CD4-positive, alpha-beta T cell treated with Interleukin-1 beta for 1 hour (primary cell): Measurements from ENCODE around the gene ARMC7.

Experiments used
- DNase-seq, 2 donors: peaks; one replicate each; pipeline ENCODE4 v3.0.0-alpha.2; 2020 to 2022

ARMC7 gene

DNA sequence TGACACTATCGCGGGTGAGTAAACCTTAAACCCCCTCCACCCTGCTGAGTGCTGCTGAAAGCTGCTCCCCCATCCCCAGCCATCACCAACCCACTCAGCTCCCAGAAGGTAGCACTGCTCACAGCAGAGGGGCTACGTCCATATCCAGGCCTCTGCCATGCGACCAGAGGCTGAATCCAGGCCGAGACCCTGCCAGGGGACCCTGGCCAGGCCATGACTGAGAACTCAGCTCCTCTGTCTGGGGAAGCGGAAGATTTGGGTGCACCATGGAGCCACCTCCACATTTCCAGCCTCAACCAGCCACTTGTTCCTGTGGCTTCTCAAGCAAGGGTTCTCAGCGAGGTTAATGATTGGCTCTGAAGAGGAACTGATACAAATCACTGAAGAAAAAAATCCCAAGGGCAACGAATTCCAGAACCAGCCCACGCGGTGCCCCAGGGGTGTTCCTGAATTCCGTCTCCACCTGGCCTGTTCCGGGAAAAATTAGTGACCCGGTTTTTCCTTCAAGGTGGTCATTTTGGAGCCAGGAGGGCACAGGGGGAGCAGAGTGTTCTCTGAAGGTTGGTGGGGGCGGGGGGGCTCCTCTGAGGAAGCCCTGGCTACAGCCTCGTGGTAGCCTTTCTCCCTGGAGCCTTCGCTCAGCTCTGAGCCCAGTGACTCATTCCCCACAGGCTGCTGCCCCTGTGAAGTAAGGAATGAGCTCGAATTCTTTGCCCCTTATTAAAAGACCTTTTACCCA is 31.3 kb upstream of the ARMC7 start:
- DNase-seq: no peak

DNA sequence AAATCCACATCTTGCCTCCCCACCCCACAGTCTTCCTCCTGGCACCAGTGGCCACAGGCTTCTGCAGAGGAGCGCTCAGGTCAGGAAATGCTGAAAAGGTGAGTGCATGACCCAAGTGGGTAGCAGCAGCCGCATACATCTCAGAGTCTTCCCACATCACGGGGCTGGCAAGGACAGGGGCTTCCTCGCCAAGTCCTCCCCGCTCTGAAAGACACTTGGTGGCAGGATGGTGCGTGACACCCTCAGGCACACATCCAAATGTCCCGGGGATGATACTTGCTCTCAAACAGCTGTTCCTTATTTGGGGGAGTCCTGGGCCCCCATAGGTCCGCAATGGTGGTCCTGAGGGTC is 30.8 kb upstream of the ARMC7 start:
- no peak for DNase-seq

DNA sequence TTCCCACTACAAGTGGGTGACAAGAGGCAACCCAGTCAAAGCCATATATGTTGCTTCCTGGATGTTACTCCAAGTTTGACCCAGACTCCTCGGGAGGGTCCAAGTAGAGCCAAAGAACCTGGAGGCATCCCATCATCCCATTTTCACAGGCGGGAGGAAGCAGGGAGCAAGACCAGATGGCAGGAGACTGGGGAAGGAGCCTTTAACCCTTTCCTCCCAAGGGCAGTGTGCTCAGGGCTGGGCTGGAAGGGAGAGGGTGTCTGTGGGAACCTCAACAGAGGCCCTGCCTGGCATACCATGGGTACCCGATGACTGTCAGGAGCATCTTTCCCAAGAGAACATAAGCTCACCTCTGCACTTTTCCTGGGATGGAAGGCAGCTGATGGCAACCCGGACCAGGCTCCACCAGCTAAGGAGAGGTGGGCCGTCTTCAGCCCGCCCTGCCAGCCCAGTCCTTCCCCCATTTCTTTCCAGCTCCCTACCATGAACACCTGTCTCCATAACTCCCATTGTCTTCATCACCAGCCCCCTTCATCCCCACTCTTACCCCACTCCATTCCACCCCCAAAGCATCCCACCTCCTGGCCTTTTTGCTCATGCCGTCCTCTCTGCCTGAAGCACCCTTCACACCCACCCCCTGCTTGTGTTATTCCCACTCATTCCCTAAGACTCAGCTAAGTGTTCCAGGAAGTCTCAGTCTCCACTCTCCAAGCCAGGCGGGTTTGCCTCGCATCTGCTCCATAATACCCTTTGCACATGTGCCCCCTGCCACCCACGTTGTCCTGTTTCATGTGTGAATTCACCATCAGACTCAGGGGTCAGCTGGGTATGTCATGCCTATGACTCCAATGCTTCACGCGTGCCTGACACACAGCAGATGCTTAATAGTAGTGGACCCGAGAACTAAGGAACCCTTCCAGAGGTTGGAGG is 27.9 kb upstream of the ARMC7 start:
- no peak for DNase-seq

DNA sequence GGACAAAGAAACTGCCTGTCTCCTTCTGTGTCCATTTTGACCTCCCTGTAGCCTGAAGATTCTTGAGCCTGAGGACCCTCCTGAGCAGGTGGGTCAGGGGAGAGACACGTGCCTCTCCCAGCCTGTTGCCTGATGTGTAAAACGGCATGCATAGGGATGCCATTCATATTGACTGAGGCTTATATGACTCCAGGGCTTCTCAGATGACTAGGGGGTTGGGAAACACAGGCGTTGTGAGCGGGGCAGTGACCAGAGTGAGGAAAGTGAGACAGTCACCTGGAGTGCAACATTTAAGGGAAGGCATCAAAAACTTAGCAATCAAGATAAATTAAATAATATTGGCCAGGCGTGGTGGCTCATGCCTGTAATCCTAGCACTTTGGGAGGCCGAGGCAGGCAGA is 27.1 kb upstream of the ARMC7 start:
- no peak for DNase-seq

DNA sequence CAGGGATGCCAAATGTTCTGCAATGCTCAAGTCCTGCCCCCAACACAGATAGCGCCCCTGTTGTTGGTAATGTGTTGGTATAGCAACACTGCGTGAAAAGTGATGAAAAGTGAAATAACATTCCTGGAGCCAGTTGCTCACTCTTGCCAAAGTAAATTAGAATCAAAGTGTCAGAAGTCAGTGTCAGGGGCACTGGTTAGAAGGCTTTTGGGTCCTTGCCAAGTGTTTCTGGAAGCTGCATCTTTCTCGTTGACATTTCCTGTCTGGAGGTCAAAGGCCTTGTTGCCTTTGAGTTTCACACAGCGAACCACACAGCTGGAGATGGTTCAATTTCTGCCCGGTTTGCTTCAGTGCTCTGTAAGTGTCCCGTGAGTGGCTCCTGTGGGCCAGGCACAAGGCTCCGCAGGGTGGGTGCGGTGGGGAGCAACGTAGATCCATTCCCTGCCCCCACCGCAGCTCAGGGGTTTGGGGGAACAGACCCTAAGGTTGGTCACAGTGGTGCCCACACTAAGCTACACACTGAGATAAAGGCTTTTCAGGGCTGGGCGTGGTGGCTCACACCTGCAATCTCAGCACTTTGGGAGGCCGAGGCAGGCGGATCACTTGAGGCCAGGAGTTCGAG is 25.6 kb upstream of the ARMC7 start:
- DNase-seq: no peak

DNA sequence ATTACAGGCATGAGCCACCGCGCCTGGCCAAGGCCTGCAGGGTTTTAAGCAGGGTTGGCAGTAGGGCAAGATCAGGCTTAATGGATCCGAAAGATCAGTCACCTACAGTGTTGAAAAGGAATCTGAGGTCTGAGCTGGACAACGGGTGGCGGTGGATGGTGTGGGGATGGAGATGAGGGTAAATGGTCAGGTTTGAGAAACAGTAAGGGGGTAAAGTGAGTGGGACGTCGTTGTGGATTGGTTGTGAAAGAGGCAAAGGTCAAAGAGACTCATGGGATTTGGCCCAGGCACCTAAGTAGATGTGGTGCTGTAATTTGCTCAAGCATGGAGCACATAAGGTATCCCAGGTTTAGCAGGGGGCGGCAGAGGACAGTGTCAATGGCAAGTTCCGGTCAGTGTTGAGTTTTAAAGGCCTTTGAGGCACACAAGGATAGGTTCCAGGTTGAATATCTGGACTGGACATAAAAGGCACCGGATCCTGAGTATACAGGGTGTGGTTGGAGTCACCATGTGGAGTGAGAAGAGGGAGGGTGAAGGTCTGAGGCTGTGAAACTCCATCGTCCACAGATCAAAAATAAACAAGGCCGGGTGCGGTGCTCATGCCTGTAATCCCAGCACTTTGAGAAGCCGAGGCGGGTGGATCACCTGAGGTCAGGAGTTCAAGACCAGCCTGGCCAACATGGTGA is 23.1 kb upstream of the ARMC7 start:
- no peak for DNase-seq

DNA sequence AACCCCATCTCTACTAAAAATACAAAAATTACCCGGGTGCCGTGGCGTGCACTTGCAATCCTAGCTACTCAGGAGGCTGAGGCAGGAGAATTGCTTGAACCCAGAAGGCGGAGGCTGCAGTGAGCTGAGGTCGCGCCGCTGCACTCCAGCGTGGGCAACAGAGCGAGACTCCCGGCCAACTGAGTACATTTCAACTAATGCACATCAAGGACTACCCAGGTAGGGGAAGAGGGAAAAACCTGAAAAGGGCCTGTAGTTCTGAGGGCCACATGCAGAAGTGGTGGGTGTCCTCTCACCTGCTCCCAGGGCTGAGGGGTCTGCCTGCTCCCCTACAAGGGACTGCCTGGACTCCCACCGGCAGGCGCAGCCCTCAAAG is 22.6 kb upstream of the ARMC7 start:
- no peak for DNase-seq

DNA sequence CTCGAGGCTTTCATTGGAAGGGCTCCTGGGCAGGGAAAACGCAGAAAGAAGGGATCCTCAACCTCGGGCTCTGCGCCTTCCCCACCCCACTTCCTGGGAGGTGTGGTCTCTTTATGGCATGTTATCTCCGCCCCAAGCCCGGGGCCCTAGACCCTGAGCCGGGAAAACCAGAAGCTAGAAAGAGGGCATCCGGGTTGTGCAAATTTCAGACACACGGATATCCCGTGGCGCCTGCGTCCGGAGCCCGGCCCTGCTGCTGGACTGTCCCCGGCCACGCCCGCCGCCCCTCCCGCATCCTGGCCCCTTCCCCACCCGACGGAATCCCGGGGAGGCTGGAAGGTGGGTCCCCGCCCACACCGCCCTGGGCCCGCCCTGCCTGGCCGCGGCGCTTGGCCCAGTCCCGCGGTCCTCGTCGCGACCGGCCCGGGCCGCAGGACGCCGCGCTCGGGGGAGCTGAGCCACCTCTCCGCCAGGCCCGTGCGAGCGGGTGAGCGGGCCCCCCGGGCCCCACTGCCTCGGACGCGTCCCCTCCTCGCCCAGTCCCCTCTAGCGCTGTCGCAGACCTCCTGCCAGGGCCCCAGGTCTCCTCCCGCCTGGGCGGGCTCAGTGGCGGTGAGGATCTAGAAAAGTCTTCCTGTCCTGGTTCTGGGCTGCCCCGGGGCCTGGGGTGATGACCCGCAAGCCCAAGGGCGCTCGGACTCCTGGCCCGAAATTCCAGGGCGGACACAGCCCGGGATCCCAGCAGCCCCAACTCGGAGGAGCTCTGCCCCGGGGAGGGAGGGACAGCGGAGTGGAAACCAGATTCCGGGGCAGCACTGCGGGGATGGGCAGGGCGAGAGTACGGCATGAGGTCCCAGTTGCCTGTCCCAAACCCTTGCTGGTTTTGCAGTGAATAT is 22.0 kb upstream of the ARMC7 start, which contains the start of gene SLC16A5:
SLC16A5 (plus strand) TSS at position 397 of the 896 bp plus-strand sequence. CDS start 5,683 bp downstream, outside the sequence.
- DNase-seq: peak; percentile 42 to 75

DNA sequence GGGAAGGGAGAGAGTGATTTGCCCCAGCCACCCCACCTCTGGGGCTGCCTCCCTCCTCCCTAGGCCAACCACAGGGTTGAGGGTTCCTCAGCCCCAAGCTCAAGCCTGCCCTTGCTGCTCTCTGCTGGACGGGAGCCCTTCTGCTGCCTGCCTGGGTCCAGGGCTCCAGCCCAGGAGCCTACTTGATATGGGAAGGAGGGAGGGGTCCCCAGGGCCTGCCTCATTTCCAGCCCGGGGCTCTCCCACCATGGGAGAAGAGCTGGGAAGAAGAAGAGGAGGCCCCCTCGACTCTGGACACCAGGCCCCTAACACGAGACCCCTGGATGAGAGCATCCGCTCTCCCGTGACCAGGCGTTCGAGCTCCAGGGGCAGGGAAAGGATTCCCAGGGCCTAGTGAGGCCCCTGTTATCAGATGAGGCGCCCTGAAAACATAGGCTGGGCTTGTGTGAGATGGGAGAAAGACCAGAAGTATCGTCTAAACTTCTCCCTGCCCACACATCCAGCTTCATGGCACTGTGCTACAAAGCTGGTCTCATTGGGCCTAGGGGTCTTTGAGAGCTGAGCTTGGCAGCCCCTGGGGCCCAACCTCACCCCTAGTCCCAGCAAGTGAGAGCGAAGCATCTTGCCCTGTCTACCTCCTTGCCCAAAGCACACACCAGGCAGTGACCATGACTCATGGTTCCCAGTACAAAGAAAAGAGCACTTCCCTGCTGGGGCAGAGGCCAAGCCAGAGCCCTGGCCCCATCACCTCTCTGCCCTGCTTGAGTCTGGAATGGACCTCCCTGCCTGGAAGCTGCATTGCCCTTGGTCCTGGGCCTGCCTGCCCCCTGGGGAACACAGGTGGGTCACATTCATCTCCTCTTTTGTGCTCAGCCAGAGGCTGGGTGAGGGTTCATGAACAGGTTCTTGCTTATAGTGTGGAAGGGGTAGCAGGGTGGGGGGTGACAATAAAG is 21.0 kb upstream of the ARMC7 start:
- DNase-seq: no peak

DNA sequence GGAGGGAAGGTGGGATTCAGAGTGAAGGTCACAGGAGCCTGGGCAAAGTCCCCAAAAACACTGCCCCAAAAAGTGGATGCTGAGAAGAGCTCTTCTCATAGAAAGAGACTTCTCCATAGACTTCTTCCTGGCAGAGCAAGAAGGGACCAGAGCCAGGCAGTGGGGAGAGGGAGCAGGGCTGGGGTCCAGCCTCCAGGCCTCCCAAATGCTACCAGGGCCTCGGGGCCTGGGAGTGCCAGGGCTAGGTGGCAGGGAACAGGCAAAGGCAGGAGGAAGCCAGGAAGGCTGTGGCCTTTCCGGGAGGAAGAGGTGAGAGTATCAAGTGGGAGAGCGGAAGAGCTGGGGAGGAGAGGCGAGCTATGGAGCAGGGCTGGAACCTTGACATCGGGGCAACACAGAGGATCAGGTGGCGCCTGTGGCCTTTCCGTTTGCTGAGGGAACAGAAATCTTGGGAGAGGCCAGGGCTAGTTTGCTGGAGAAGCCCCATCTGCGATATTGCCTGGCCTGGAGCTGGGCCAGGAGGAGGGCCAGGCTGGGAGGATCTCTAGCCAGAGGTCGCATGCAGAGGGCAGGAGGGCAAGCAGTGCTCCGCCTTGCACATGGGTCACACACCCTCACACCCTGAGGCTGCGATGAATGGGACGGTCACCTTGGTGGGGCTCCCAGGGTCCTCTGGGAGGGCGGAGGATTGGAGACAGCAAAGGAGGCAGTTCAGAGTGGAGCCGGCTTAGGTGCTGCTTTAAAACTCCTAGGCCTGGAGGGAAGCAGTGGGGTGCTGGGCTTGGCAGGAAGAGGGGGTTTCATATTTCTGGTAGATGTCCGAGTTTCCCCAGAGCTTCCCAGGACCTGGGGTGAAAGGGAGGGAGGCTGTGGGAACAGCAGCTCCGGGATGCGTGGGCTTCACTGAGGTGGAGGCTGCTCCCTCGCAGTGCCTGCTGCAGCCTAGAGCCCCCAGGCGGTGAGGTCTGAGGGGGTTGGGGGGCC is 18.6 kb upstream of the ARMC7 start:
- DNase-seq: no peak

DNA sequence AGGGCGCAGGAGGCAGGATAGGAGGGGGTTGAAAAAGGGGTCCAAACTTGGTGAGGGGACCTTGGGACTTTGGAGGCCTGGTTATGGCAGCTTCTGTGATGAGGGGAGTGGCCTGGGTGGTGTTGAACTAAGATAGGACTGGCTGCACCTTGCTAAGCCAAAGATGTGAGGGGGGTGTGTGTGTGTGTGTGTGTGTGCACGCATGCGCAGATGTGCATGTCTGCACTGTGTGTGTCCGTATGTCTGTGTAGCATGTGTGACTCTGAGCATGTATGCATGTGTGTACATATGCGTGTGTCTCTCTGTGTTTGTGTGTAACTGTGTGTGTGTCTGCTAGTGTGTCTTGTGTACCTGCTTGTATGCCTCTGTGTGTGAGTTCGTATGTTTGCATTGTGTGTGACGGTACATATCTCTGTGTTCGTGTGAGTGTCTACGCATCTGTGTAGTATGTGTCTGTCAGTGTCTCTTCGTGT is 17.9 kb upstream of the ARMC7 start:
- no peak for DNase-seq

DNA sequence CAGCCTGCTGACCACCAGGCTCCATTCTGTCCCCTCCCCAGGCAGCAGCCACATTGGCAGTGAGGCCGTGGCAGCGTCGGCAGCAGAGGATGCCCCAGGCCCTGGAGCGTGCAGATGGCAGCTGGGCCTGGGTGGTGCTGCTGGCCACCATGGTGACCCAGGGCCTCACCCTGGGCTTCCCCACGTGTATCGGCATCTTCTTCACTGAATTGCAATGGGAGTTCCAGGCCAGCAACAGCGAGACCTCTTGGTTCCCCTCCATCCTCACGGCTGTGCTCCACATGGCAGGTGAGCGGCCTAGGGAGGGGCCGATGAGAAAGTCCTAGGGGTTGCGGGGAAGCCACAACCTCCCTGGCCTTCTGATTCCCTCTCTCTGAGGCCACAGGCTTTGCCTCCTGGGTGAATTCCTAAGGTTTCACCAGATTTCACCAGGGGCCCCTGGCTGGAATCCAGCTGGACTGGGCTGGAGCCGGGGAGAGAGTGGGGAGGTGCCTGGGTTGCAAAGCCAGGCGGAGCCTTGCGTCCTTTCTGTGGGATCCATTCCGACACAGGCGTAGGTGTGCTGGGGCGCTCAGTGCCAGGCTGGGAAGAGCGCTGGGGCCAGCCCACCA is 16.1 kb upstream of the ARMC7 start:
- no peak for DNase-seq

DNA sequence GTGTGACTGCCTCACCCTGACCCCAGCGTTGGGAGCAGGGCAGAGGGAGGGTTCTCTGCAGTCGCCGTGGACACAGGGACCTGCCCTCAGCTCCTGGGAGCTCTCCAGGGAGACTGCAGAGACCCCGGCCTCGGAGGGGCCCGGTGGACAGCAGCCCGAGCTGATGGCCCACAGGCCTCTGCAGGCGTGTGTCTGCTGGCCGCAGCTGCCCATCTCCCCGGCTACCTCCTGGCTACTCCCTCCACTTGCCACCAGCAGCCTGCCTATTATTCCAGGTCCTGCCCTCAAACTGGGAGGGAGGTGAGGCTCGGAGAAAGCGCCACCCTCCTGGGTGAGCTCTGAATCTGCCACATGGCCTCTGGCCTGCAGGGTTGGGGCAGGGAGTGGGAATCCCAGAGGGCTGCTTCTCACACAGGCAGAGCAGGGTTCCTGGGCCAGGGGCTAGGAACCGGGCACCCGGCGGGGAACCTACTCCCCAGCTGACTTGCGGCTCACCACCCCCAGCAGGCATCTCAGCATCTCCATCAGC is 14.8 kb upstream of the ARMC7 start:
- no peak for DNase-seq

DNA sequence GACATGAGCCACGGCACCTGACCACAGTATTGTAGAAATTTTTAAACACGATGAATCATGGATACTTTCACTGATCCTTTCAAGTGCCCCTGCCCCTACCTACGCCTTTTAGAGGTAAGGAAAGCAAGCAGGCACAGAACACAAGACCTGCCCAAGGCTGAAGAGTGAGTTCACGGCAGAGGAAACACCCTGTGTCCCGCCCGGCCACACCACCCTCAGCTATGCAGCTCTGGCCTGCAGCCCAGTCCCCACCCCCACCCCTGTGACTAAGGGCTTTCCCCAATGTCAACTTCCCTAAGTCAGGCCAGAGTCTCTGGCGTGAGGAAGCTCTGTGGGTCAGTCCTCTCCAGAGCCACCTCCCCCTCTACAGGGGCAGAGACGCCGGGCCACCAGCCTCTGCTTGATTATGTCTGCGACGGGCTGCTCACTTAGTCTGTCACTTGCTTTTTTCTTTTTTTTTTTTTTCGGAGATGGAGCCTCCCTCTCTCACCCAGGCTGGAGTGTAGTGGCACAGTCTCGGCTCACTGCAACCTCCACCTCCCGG is 13.6 kb upstream of the ARMC7 start:
- DNase-seq: peak in 1 of 2 donors; percentile 67

DNA sequence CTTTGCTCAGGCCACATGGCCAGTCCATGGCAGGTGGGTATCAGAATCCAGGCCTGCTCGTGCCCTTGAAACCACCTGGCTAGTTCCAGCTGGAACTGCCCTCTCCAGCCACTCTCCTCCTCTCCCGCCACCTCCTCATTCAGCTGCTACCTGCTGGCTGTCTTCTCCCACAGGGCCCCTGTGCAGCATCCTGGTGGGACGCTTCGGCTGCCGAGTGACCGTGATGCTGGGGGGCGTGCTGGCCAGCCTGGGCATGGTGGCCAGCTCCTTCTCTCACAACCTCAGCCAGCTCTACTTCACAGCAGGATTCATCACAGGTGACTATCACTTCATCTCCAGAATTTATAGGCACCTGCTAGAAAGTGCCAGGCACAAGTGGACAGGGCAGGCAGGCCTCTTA is 11.9 kb upstream of the ARMC7 start:
- DNase-seq: no peak

DNA sequence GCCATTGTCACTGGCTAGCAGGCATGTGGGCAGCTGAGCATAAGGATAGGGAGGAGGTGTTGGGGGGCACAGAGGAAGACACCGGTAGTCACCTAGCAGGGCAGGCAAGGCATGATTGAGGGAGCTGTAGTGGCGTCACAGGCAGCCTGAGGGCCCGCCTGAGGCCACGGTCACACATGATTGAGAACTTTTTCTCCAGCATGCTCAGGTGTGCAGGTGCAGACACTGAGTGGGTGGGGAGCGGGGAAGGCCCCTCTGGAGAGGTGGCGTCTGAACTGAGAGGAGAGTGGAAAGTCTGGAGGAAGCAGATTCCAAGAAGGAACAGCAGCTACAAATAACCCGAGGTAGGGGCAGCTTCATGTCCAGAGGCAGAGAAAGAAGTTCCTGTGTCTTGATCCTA is 10.9 kb upstream of the ARMC7 start:
- no peak for DNase-seq

DNA sequence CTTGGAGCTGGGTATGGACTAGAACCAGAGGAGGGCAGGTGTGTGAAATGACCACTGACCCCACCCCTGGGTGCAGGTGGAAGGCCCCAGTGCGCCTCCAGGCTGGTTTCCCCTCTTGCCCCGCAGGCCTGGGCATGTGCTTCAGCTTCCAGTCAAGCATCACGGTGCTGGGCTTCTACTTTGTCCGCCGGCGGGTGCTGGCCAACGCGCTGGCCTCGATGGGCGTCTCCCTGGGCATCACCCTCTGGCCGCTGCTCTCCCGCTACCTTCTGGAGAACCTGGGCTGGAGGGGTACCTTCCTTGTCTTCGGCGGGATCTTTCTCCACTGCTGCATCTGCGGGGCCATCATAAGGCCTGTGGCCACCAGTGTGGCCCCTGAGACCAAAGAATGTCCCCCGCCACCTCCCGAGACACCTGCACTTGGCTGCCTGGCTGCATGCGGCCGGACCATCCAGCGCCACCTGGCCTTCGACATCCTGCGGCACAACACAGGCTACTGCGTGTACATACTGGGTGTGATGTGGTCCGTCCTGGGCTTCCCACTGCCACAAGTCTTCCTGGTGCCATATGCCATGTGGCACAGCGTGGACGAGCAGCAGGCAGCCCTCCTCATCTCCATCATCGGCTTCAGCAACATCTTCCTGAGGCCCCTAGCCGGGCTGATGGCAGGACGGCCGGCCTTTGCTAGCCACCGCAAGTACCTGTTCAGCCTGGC is 9.7 kb upstream of the ARMC7 start:
- no peak for DNase-seq

DNA sequence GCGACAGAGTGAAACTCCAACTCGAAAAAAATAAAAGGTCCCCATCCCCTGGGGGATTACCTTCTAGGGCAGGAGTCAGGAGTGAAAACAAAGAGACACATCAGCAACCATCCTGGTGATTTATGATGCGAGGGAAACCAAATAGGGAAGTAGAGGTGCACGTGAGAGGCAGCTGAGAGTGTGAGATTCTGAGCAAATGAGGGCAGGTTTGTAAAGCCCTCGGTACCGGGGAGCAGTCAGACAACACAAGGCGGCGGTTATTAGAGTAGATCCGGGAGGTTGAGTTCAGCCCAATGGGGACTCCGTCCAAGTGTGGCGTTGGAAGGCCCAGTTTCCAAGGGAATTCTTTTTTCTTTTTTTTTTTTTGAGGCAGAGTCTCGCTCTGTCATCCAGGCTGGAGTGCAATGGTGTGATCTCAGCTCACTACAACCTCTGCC is 7.4 kb upstream of the ARMC7 start:
- DNase-seq: peak in 1 of 2 donors; percentile 45
